WTC11 (cell line): Measurements from ENCODE around the gene COL5A1. TPM values are rescaled to one million over a fixed set of nuclear protein-coding genes. Genes with fewer than 3 reads are reported as not detected.

Experiments
- ATAC-seq: fragments of 200-7000 bp; cut with Tn5 transposase; 2 replicates; pipeline ENCODE4 v1.10.0; 2021; ENCODE audit warnings: mild to moderate bottlenecking, moderate library complexity
- CTCF ChIA-PET: fragments of 300-600 bp; sonication (Branson Sonifier 250); formaldehyde crosslinking; loops from one replicate; lab custom pipeline; 2021; ENCODE audit warnings: antibody characterized with exemption; lab: Charles Lee
- POLR2A ChIA-PET: fragments of 350-600 bp; sonication (Branson Sonifier 250); formaldehyde crosslinking; loops from one replicate; lab custom pipeline; 2021; ENCODE audit warnings: antibody characterized with exemption; lab: Charles Lee
- DNase-seq: peaks from one replicate; pipeline ENCODE4 v3.0.0; 2021; ENCODE audit warnings: low spot score
- H3K27ac Mint-ChIP-seq: 2 replicates; pipeline ENCODE4 v1.8.0; 2021; ENCODE audit warnings: mixed read lengths
- H3K27me3 Mint-ChIP-seq: 2 replicates; pipeline ENCODE4 v1.8.0; 2021; ENCODE audit warnings: low read depth, mild to moderate bottlenecking, moderate library complexity, mixed read lengths
- H3K36me3 Mint-ChIP-seq: 2 replicates; pipeline ENCODE4 v1.8.0; 2021; ENCODE audit warnings: mixed read lengths
- H3K4me1 Mint-ChIP-seq: 2 replicates; pipeline ENCODE4 v1.8.0; 2022; ENCODE audit warnings: mixed read lengths
- H3K4me3 Mint-ChIP-seq: 2 replicates; pipeline ENCODE4 v1.8.0; 2021; ENCODE audit warnings: mild to moderate bottlenecking, moderate library complexity, mixed read lengths
- H3K9me3 Mint-ChIP-seq: 2 replicates; pipeline ENCODE4 v1.8.0; 2021; ENCODE audit warnings: mixed read lengths
- CREM ChIP-seq: sonication (generic); formaldehyde crosslinking; IDR thresholded peaks from 2 replicates; pipeline ENCODE4 v1.8.1; 2022; ENCODE audit warnings: mild to moderate bottlenecking, missing genetic modification reagents, moderate library complexity
- GRHL2 ChIP-seq: fragments of 250-450 bp; sonication (Bioruptor Pico); IDR thresholded peaks from 2 replicates; pipeline ENCODE4 v1.8.0; 2022; ENCODE audit warnings: mild to moderate bottlenecking, moderate library complexity; ENCODE audit not compliant: insufficient replicate concordance, severe bottlenecking
- JAZF1 ChIP-seq: fragments of 250-450 bp; sonication (Bioruptor Pico); IDR thresholded peaks from 2 replicates; pipeline ENCODE4 v1.9.0; 2021; ENCODE audit warnings: moderate library complexity, mild to moderate bottlenecking, inconsistent platforms
- MXD4 ChIP-seq: fragments of 250-450 bp; sonication (Bioruptor Pico); IDR thresholded peaks from 2 replicates; pipeline ENCODE4 v1.8.0; 2021; ENCODE audit warnings: mild to moderate bottlenecking, moderate library complexity, borderline replicate concordance
- NFYB ChIP-seq: sonication (generic); formaldehyde crosslinking; conservative IDR thresholded peaks from 2 replicates; pipeline ENCODE4 v1.8.0; 2022; ENCODE audit warnings: low read depth, missing genetic modification reagents
- TCF7 ChIP-seq: sonication (generic); formaldehyde crosslinking; IDR thresholded peaks from 2 replicates; pipeline ENCODE4 v1.8.0; 2022; ENCODE audit warnings: mild to moderate bottlenecking, low read depth, missing genetic modification reagents, moderate library complexity
- ZNF121 ChIP-seq: sonication (generic); formaldehyde crosslinking; IDR thresholded peaks from 2 replicates; pipeline ENCODE4 v1.8.0; 2023; ENCODE audit warnings: missing genetic modification reagents
- ZNF138 ChIP-seq: sonication (generic); formaldehyde crosslinking; conservative IDR thresholded peaks from 2 replicates; pipeline ENCODE4 v1.8.1; 2022; ENCODE audit warnings: mild to moderate bottlenecking, moderate library complexity, missing genetic modification reagents
- ZNF263 ChIP-seq: sonication (generic); formaldehyde crosslinking; IDR thresholded peaks from 2 replicates; pipeline ENCODE4 v1.8.1; 2022; ENCODE audit warnings: low read depth, mild to moderate bottlenecking, moderate library complexity, missing genetic modification reagents
- ZNF396 ChIP-seq: fragments of 250-450 bp; sonication (Bioruptor Pico); IDR thresholded peaks from 2 replicates; pipeline ENCODE4 v1.8.0; 2021; ENCODE audit warnings: mild to moderate bottlenecking, moderate library complexity, borderline replicate concordance
- ZNF671 ChIP-seq: fragments of 250-450 bp; sonication (Bioruptor Pico); IDR thresholded peaks from 2 replicates; pipeline ENCODE4 v1.8.0; 2021; ENCODE audit warnings: mild to moderate bottlenecking
- total RNA-seq: library from RNA; stranded (reverse); gene quantifications from 3 replicates; pipeline ENCODE4 v1.2.3, GENCODE V29; 2021
- TF ChIP-seq, protein P1 (sequence below): sonication (generic); formaldehyde crosslinking; IDR thresholded peaks from 2 replicates; pipeline ENCODE4 v1.8.0; 2022; ENCODE audit warnings: mild to moderate bottlenecking, missing genetic modification reagents
- TF ChIP-seq, protein P2 (sequence below): fragments of 200-600 bp; IDR thresholded peaks from 2 replicates; pipeline ENCODE4 v1.8.0; 2022; ENCODE audit warnings: antibody characterized with exemption
- TF ChIP-seq, protein P3 (sequence below): sonication (generic); formaldehyde crosslinking; IDR thresholded peaks from 2 replicates; pipeline ENCODE4 v1.8.1; 2023; ENCODE audit warnings: mild to moderate bottlenecking, missing genetic modification reagents, borderline replicate concordance
- TF ChIP-seq, protein P4 (sequence below): sonication (generic); formaldehyde crosslinking; IDR thresholded peaks from 2 replicates; pipeline ENCODE4 v1.8.1; 2022; ENCODE audit warnings: mild to moderate bottlenecking, moderate library complexity, missing genetic modification reagents
- TF ChIP-seq, protein P5 (sequence below): sonication (generic); formaldehyde crosslinking; IDR thresholded peaks from 2 replicates; pipeline ENCODE4 v1.8.0; 2022; ENCODE audit warnings: mild to moderate bottlenecking, missing genetic modification reagents

The COL5A1 gene
- total RNA-seq, 1 experiment from 2014 or later: 13.5 TPM

DNA sequence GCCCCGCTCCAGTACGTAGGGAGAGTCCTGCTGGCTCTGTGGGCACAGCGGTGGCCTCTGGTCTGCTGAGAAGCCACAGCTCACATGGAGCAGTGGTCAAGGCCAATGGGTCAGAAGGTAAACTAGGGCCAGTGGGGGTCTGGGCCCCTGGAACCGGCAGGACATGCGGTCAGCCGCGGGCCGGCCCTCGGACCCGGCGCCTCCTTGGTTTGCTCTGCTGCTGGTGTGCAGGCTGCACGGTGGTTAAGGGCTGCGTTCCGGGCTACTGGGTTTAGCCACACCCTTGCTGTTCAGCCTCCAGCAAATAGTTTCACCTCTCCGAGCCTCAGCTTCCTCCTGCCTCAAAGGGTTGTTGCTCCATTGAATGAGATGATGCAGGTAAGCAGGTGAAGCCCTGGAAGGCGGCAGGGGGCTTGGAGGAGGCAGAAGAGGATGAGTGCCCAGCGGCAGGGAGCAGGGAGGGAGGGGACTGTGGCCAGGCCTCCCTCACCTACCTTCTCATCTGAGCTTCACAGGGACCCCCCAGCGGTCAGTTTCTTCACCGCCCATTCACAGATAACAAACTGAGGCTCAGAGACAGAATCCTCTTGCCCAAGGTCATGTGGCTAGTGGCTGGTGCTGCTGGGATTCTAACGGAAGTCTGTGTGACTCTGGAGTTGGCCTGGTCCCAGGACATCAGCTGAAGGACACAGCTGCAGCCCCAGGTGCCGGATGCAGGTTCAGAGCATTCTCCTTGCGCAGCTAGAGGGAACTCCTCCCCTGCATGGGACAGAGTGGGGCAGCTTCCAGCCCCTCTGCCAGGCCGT is 3.7 kb upstream of the COL5A1 start (continued):
- TF ChIP-seq, protein P1, sequence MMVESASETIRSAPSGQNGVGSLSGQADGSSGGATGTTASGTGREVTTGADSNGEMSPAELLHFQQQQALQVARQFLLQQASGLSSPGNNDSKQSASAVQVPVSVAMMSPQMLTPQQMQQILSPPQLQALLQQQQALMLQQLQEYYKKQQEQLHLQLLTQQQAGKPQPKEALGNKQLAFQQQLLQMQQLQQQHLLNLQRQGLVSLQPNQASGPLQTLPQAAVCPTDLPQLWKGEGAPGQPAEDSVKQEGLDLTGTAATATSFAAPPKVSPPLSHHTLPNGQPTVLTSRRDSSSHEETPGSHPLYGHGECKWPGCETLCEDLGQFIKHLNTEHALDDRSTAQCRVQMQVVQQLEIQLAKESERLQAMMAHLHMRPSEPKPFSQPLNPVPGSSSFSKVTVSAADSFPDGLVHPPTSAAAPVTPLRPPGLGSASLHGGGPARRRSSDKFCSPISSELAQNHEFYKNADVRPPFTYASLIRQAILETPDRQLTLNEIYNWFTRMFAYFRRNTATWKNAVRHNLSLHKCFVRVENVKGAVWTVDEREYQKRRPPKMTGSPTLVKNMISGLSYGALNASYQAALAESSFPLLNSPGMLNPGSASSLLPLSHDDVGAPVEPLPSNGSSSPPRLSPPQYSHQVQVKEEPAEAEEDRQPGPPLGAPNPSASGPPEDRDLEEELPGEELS (CRISPR knock-in tag): no peak
- TF ChIP-seq, protein P2, sequence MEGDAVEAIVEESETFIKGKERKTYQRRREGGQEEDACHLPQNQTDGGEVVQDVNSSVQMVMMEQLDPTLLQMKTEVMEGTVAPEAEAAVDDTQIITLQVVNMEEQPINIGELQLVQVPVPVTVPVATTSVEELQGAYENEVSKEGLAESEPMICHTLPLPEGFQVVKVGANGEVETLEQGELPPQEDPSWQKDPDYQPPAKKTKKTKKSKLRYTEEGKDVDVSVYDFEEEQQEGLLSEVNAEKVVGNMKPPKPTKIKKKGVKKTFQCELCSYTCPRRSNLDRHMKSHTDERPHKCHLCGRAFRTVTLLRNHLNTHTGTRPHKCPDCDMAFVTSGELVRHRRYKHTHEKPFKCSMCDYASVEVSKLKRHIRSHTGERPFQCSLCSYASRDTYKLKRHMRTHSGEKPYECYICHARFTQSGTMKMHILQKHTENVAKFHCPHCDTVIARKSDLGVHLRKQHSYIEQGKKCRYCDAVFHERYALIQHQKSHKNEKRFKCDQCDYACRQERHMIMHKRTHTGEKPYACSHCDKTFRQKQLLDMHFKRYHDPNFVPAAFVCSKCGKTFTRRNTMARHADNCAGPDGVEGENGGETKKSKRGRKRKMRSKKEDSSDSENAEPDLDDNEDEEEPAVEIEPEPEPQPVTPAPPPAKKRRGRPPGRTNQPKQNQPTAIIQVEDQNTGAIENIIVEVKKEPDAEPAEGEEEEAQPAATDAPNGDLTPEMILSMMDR: no peak
- no peak for TF ChIP-seq NFYB
- TF ChIP-seq TCF7: no peak
- no peak for TF ChIP-seq ZNF121 (CRISPR knock-in tag)
- TF ChIP-seq, protein P3, sequence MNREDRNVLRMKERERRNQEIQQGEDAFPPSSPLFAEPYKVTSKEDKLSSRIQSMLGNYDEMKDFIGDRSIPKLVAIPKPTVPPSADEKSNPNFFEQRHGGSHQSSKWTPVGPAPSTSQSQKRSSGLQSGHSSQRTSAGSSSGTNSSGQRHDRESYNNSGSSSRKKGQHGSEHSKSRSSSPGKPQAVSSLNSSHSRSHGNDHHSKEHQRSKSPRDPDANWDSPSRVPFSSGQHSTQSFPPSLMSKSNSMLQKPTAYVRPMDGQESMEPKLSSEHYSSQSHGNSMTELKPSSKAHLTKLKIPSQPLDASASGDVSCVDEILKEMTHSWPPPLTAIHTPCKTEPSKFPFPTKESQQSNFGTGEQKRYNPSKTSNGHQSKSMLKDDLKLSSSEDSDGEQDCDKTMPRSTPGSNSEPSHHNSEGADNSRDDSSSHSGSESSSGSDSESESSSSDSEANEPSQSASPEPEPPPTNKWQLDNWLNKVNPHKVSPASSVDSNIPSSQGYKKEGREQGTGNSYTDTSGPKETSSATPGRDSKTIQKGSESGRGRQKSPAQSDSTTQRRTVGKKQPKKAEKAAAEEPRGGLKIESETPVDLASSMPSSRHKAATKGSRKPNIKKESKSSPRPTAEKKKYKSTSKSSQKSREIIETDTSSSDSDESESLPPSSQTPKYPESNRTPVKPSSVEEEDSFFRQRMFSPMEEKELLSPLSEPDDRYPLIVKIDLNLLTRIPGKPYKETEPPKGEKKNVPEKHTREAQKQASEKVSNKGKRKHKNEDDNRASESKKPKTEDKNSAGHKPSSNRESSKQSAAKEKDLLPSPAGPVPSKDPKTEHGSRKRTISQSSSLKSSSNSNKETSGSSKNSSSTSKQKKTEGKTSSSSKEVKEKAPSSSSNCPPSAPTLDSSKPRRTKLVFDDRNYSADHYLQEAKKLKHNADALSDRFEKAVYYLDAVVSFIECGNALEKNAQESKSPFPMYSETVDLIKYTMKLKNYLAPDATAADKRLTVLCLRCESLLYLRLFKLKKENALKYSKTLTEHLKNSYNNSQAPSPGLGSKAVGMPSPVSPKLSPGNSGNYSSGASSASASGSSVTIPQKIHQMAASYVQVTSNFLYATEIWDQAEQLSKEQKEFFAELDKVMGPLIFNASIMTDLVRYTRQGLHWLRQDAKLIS: no peak

DNA sequence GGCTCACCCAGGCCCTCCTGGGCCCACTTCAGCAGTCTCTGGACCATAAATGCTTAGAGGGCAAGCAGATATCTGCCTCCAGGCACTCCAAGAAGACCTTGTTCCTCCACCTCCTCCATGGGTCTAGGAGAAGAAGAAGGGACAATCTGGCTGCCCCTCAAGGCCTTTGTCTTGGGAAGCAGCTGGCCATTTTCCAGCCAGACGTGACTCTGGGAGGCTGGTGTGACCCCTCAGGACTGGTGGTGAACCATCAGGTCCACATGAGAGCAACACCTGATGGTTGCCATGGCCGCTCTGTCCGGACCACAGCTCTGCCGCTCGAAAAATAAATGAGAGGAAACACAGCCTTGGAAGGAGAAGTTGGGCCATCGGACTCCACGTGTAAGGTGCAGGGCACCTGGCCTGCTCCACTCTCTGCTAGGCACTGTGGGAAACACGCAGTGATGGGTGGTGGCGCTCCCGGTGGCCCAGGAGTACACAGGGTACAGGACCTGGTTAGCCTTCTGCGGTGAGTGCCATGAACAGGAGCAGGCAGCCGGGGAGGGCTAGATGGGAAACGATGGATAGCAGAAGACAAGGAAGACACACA is 3.0 kb upstream of the COL5A1 start:
- ChIA-PET CTCF (no interaction called here), POLR2A (no interaction called here)
- ATAC-seq: no peak
- TF ChIP-seq GRHL2 (CRISPR knock-in tag) (no peak), CREM (no peak), MXD4 (CRISPR knock-in tag) (no peak), JAZF1 (CRISPR knock-in tag) (no peak), ZNF138 (no peak), ZNF396 (CRISPR knock-in tag) (no peak), ZNF263 (CRISPR knock-in tag) (no peak), ZNF671 (CRISPR knock-in tag) (no peak)
- TF ChIP-seq, protein P4, sequence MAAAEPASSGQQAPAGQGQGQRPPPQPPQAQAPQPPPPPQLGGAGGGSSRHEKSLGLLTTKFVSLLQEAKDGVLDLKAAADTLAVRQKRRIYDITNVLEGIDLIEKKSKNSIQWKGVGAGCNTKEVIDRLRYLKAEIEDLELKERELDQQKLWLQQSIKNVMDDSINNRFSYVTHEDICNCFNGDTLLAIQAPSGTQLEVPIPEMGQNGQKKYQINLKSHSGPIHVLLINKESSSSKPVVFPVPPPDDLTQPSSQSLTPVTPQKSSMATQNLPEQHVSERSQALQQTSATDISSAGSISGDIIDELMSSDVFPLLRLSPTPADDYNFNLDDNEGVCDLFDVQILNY (CRISPR knock-in tag): no peak
- TF ChIP-seq, protein P5, sequence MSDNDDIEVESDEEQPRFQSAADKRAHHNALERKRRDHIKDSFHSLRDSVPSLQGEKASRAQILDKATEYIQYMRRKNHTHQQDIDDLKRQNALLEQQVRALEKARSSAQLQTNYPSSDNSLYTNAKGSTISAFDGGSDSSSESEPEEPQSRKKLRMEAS: no peak
- Mint-ChIP-seq H3K36me3 (no peaks in the 10 kb centered on the region), H3K4me3 (no peak overlapping the region), H3K9me3 (no peaks in the 10 kb centered on the region), H3K27ac (no peak overlapping the region), H3K27me3 (peaks cover 12% of the 10 kb centered on the region), H3K4me1 (peaks cover 26% of the 10 kb centered on the region)
- no peak for DNase-seq
